Lower leg skin (tissue), 3 donors: Measurements from ENCODE around the gene SAMHD1.

Experiments used
- POLR2A ChIP-seq, 2 donors: fragments of 450-650 bp; IDR thresholded peaks; one replicate each; pipeline ENCODE4 v1.6.1; 2016 to 2017; ENCODE audit warnings: antibody characterized with exemption in 2 of 2, mild to moderate bottlenecking in 1 of 2, moderate library complexity in 1 of 2
- TF ChIP-seq, protein P1 (sequence below), 3 donors: fragments of 450-650 bp; IDR thresholded peaks; one replicate each; pipeline ENCODE4 v1.5.1; 2016; ENCODE audit warnings: antibody characterized with exemption in 3 of 3, mild to moderate bottlenecking in 3 of 3, moderate library complexity in 2 of 3

DNA sequence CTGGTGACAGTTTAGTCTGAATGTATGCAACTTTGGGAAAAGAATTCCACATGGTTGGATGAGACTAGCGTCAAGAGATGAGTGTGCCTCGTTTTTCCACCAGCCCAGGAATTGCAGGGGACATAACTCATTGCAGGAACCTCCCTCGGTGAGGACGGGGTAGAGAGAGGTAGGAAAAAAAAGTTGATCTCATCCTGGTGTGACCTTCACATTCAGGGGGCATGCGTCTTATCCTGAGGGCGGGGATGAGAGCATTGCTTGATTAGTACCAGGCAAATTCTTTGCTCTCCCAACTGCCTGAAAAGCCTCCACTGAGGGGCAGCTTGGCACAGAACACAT, 63.8 kb downstream of the SAMHD1 start:
- TF ChIP-seq, protein P1, sequence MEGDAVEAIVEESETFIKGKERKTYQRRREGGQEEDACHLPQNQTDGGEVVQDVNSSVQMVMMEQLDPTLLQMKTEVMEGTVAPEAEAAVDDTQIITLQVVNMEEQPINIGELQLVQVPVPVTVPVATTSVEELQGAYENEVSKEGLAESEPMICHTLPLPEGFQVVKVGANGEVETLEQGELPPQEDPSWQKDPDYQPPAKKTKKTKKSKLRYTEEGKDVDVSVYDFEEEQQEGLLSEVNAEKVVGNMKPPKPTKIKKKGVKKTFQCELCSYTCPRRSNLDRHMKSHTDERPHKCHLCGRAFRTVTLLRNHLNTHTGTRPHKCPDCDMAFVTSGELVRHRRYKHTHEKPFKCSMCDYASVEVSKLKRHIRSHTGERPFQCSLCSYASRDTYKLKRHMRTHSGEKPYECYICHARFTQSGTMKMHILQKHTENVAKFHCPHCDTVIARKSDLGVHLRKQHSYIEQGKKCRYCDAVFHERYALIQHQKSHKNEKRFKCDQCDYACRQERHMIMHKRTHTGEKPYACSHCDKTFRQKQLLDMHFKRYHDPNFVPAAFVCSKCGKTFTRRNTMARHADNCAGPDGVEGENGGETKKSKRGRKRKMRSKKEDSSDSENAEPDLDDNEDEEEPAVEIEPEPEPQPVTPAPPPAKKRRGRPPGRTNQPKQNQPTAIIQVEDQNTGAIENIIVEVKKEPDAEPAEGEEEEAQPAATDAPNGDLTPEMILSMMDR (IDR thresholded peaks at IDR 0.05) = no peak
- TF ChIP-seq POLR2A (IDR thresholded peaks at IDR 0.05) = no peak
